Neuronal stem cell (in vitro differentiated cells): ENCODE measurements around the gene PIGU.

Source experiments
- DNase-seq: peaks from one replicate; pipeline ENCODE4 v3.0.0-alpha.2; 2013; ENCODE audit warnings: low spot score
- H2AFZ ChIP-seq: one replicate; pipeline ENCODE4 v1.6.1; 2013; ENCODE audit warnings: mild to moderate bottlenecking, low read length, inconsistent platforms
- H2AK5ac ChIP-seq: 2 replicates; pipeline ENCODE4 v1.6.1; 2013; ENCODE audit warnings: low read depth, mild to moderate bottlenecking, inconsistent platforms, low read length, moderate library complexity, mixed read lengths
- H2BK120ac ChIP-seq: 2 replicates; pipeline ENCODE4 v1.6.1; 2013; ENCODE audit warnings: low read depth, mild to moderate bottlenecking, inconsistent platforms, low read length, moderate library complexity, mixed read lengths
- H2BK12ac ChIP-seq: one replicate; pipeline ENCODE4 v1.6.1; 2013; ENCODE audit warnings: low read length, inconsistent platforms
- H2BK15ac ChIP-seq: 2 replicates; pipeline ENCODE4 v1.6.1; 2013; ENCODE audit warnings: mild to moderate bottlenecking, low read length, inconsistent platforms, mixed read lengths
- H2BK5ac ChIP-seq: one replicate; pipeline ENCODE4 v1.6.1; 2013; ENCODE audit warnings: inconsistent platforms, mild to moderate bottlenecking, low read length, moderate library complexity
- H3K14ac ChIP-seq: one replicate; pipeline ENCODE4 v1.6.1; 2013; ENCODE audit warnings: low read length, inconsistent platforms
- H3K18ac ChIP-seq: 2 replicates; pipeline ENCODE4 v1.6.1; 2013; ENCODE audit warnings: low read length, inconsistent platforms
- H3K23ac ChIP-seq: 2 replicates; pipeline ENCODE4 v1.6.1; 2013; ENCODE audit warnings: low read depth, mild to moderate bottlenecking, mixed read lengths, low read length, inconsistent platforms; ENCODE audit not compliant: poor library complexity
- H3K27ac ChIP-seq: replicated peaks from 3 replicates; pipeline ENCODE4 v1.5.1; 2013; ENCODE audit warnings: low read length, inconsistent platforms
- H3K27me3 ChIP-seq, 3 experiments: 2 replicates each; pipeline ENCODE4 v1.6.1; 2013; ENCODE audit warnings: low read length in 3 of 3, mild to moderate bottlenecking in 2 of 3, inconsistent platforms in 1 of 3, low read depth in 1 of 3, mixed read lengths in 1 of 3, moderate library complexity in 1 of 3; ENCODE audit not compliant: control insufficient read depth in 3 of 3, insufficient read depth in 3 of 3
- H3K36me3 ChIP-seq, 2 donors: replicated peaks in 1 of 2; 2 replicates each; pipeline ENCODE4 v1.6.1; 2013; ENCODE audit warnings: low read length in 2 of 2; ENCODE audit not compliant: control insufficient read depth in 2 of 2, insufficient read depth in 2 of 2
- H3K4ac ChIP-seq: 2 replicates; pipeline ENCODE4 v1.6.1; 2013; ENCODE audit warnings: inconsistent platforms, mild to moderate bottlenecking, low read length, moderate library complexity
- H3K4me1 ChIP-seq, 2 donors: 1 replicate in 1 of 2; 2 replicates in 1 of 2; pipeline ENCODE4 v1.6.1; 2013; ENCODE audit warnings: low read length in 2 of 2, low read depth in 1 of 2; ENCODE audit not compliant: control insufficient read depth in 2 of 2, insufficient read depth in 1 of 2
- H3K4me2 ChIP-seq: one replicate; pipeline ENCODE4 v1.6.1; 2013; ENCODE audit warnings: mild to moderate bottlenecking, low read length, inconsistent platforms; ENCODE audit not compliant: insufficient read depth, poor library complexity, severe bottlenecking
- H3K4me3 ChIP-seq, 2 donors: 2 replicates each; pipeline ENCODE4 v1.5.1; 2013; ENCODE audit warnings: low read length in 2 of 2, mild to moderate bottlenecking in 2 of 2, inconsistent platforms in 1 of 2, moderate library complexity in 1 of 2
- H3K79me1 ChIP-seq: one replicate; pipeline ENCODE4 v1.6.1; 2013; ENCODE audit warnings: low read depth, mild to moderate bottlenecking, inconsistent platforms, low read length, moderate library complexity
- H3K9ac ChIP-seq: one replicate; pipeline ENCODE4 v1.6.1; 2013; ENCODE audit warnings: mild to moderate bottlenecking, low read depth, low read length, inconsistent platforms; ENCODE audit not compliant: poor library complexity
- H3K9me3 ChIP-seq, 2 donors: replicated peaks in 1 of 2; 2 replicates each; pipeline versions ENCODE3 to v1.6.1; 2013; ENCODE audit warnings: low read length in 2 of 2, mild to moderate bottlenecking in 2 of 2, inconsistent platforms in 1 of 2, low read depth in 1 of 2, mixed read lengths in 1 of 2, moderate library complexity in 1 of 2; ENCODE audit not compliant: control insufficient read depth in 2 of 2, insufficient read depth in 1 of 2
- H4K8ac ChIP-seq: one replicate; pipeline ENCODE4 v1.6.1; 2013; ENCODE audit warnings: low read depth, mild to moderate bottlenecking, inconsistent platforms, low read length, moderate library complexity
- H4K91ac ChIP-seq: one replicate; pipeline ENCODE4 v1.6.1; 2013; ENCODE audit warnings: low read length, low read depth, mild to moderate bottlenecking, inconsistent platforms; ENCODE audit not compliant: poor library complexity
- WGBS, 2 donors: extraction: QIAGEN DNeasy Blood & Tissue Kit; methylation state at CpG; one replicate each; pipeline ENCODE4 v1.1.7; 2013; ENCODE audit warnings: missing lambda C conversion rate in 2 of 2, mixed read lengths in 1 of 2; ENCODE audit not compliant: insufficient read length in 2 of 2, insufficient replicate concordance in 1 of 2; ENCODE audit errors: extremely low coverage in 2 of 2; 5-methylcytosine and 5-hydroxymethylcytosine counted together

Gene PIGU

GRCh38 chr20:34528921-34529297, 148.0 kb downstream of the PIGU start:
- H3K18ac ChIP-seq = no peak overlapping the region
- H2BK5ac ChIP-seq = no peak overlapping the region
- H3K27me3 ChIP-seq = no peaks in the 10 kb centered on the region
- no peak overlapping the region for H3K9ac ChIP-seq
- H3K4me3 ChIP-seq = no peak overlapping the region
- no peak overlapping the region for H2BK12ac ChIP-seq
- no peak overlapping the region for H3K4ac ChIP-seq
- no peaks in the 10 kb centered on the region for H3K4me1 ChIP-seq
- no peak overlapping the region for H2BK120ac ChIP-seq
- no peak overlapping the region for H3K23ac ChIP-seq
- no peak overlapping the region for H3K4me2 ChIP-seq
- H3K79me1 ChIP-seq = peaks cover 10% of the 10 kb centered on the region
- no peak overlapping the region for H3K14ac ChIP-seq
- no peak overlapping the region for H2AFZ ChIP-seq
- peaks cover 39 to 83% of the 10 kb centered on the region in 2 donors for H3K36me3 ChIP-seq
- H4K91ac ChIP-seq = no peak overlapping the region
- no peak overlapping the region for H2AK5ac ChIP-seq
- H4K8ac ChIP-seq = no peak overlapping the region
- H3K27ac ChIP-seq = no peak overlapping the region
- no CpG with 5 or more reads among the region's 5 CpGs for WGBS, 2 donors
- no peak overlapping the region for H2BK15ac ChIP-seq
- H3K9me3 ChIP-seq = no peaks in the 10 kb centered on the region
- DNase-seq = no peak

DNA sequence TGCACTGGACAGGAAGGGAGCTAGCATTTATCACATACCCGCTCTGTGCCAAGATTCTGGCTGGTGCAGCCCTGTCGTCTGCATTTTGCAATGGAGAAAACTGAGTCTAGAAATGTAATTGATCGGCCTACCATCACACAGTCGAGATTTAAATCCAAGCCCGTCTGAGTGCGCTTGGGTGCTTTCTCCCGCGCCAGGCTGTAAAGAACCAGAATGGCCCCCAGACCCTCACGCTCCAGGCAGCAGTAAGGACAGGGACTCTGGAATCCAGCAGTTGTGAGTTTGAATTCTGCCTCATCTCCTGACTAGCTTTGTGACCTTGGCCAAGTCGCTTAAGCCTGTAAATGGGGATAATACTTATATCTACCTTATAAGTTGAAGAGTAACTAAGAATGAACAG, 149.9 kb downstream of the PIGU start:
- Histone ChIP-seq H2BK120ac (no peak overlapping the region), H3K4me2 (no peak overlapping the region), H3K4me3 (no peak overlapping the region), H2BK5ac (no peak overlapping the region), H3K4me1 (no peaks in the 10 kb centered on the region), H2BK15ac (no peak overlapping the region), H3K9ac (no peak overlapping the region), H2AFZ (no peak overlapping the region), H2BK12ac (no peak overlapping the region), H3K79me1 (peaks cover 9% of the 10 kb centered on the region), H3K14ac (no peak overlapping the region), H3K36me3 (peaks cover 30 to 85% of the 10 kb centered on the region in 2 donors), H3K18ac (no peak overlapping the region), H4K91ac (no peak overlapping the region), H4K8ac (no peak overlapping the region), H2AK5ac (no peak overlapping the region), H3K27me3 (no peaks in the 10 kb centered on the region), H3K23ac (no peak overlapping the region), H3K9me3 (no peaks in the 10 kb centered on the region), H3K27ac (no peak overlapping the region), H3K4ac (no peak overlapping the region)
- no CpG with 5 or more reads among the region's 10 CpGs for WGBS, 2 donors
- DNase-seq = no peak

DNA sequence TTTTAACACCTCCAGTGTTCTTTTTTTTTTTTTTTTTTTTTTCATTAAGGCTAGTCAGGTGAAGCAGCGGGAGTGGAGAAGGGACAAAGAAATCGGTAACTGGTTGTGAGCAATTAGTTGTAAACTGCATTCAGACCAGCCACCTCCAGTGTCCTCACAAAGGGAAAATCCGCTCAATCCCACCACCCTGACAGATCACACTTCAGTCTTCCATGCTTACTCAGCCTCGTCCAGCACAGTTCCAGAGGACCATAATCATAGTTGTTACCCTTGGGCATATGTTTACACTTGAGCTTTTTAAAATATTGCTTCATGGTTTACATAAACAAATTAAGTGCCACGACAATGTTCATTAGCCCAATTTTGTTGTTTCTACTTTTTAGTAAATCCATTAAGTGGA, 150.4 kb downstream of the PIGU start:
- no peak for DNase-seq
- Histone ChIP-seq H3K36me3 (peaks cover 27 to 85% of the 10 kb centered on the region in 2 donors), H3K4ac (no peak overlapping the region), H3K27ac (no peak overlapping the region), H3K9ac (no peak overlapping the region), H3K4me1 (no peaks in the 10 kb centered on the region), H4K91ac (no peak overlapping the region), H3K79me1 (peaks cover 9% of the 10 kb centered on the region), H2AFZ (no peak overlapping the region), H2BK15ac (no peak overlapping the region), H3K18ac (no peak overlapping the region), H2BK120ac (no peak overlapping the region), H3K4me3 (no peak overlapping the region), H3K23ac (no peak overlapping the region), H2BK5ac (no peak overlapping the region), H3K9me3 (no peaks in the 10 kb centered on the region), H4K8ac (no peak overlapping the region), H3K4me2 (no peak overlapping the region), H3K27me3 (no peaks in the 10 kb centered on the region), H2AK5ac (no peak overlapping the region), H3K14ac (no peak overlapping the region), H2BK12ac (no peak overlapping the region)
- no CpG with 5 or more reads among the region's 5 CpGs for WGBS, 2 donors

GRCh38 chr20:34525709-34526416, 151.0 kb downstream of the PIGU start:
- Histone ChIP-seq H3K27me3 (no peaks in the 10 kb centered on the region), H2BK12ac (no peak overlapping the region), H4K91ac (no peak overlapping the region), H3K36me3 (peaks cover 26 to 84% of the 10 kb centered on the region in 2 donors), H3K9me3 (no peaks in the 10 kb centered on the region), H2BK5ac (no peak overlapping the region), H2BK15ac (no peak overlapping the region), H2BK120ac (no peak overlapping the region), H3K4me1 (no peaks in the 10 kb centered on the region), H3K23ac (no peak overlapping the region), H3K79me1 (peaks cover 9% of the 10 kb centered on the region), H2AFZ (no peak overlapping the region), H3K4ac (no peak overlapping the region), H4K8ac (no peak overlapping the region), H3K9ac (no peak overlapping the region), H3K4me2 (no peak overlapping the region), H3K27ac (no peak overlapping the region), H2AK5ac (no peak overlapping the region), H3K14ac (no peak overlapping the region), H3K4me3 (no peak overlapping the region), H3K18ac (no peak overlapping the region)
- no CpG with 5 or more reads among the region's 14 CpGs for WGBS, 2 donors
- no peak for DNase-seq
